Right atrium auricular region (tissue), 2 donors: ENCODE results near the gene FMO4. TPM values are rescaled to one million over a fixed set of nuclear protein-coding genes. Genes with fewer than 3 reads are reported as not detected.

ENCODE experiments used
- DNase-seq: peaks from one replicate; pipeline ENCODE4 v3.0.0-alpha.2; 2019; ENCODE audit warnings: low spot score
- H3K27ac ChIP-seq, 2 donors: fragments of 200-600 bp; sonication (generic); 1 replicate in 1 of 2; 2 replicates in 1 of 2; pipeline ENCODE4 v1.5.1; 2016 to 2019
- H3K27me3 ChIP-seq, 2 donors: fragments of 200-600 bp; sonication (generic); one replicate each; pipeline versions ENCODE4 v1.5.1 to v1.6.0; 2017 to 2019
- H3K36me3 ChIP-seq: fragments of 200-600 bp; sonication (generic); one replicate; pipeline ENCODE4 v1.5.1; 2016
- H3K4me1 ChIP-seq, 2 donors: fragments of 200-600 bp; sonication (generic); one replicate each; pipeline versions ENCODE4 v1.5.1 to v1.6.0; 2017 to 2019
- H3K4me3 ChIP-seq, 2 donors: fragments of 200-600 bp; sonication (generic); 1 replicate in 1 of 2; 2 replicates in 1 of 2; pipeline ENCODE4 v1.5.1; 2017 to 2019; ENCODE audit warnings: mild to moderate bottlenecking in 1 of 2, moderate library complexity in 1 of 2
- H3K9me3 ChIP-seq, 2 donors: fragments of 200-600 bp; sonication (generic); one replicate each; pipeline ENCODE4 v1.5.1; 2019
- CTCF ChIP-seq, 2 donors: fragments of 200-600 bp; sonication (generic); IDR thresholded peaks; one replicate each; pipeline ENCODE4 v1.5.1; 2019; ENCODE audit warnings: antibody characterized with exemption in 2 of 2
- total RNA-seq, 2 donors: library from RNA; depleted of rRNA; stranded (reverse); fragments of >200 nt; gene quantifications; one replicate each; pipeline ENCODE4 v1.1.0, GENCODE V29; 2016

FMO4 gene
- total RNA-seq, 2 donors from 2014 or later, result 6.9 to 11.8 TPM

GRCh38 chr1:171300401-171300800 is 13.6 kb upstream of the FMO4 start:
- Histone ChIP-seq H3K27me3 (no peaks in the 10 kb centered on the region), H3K4me3 (no peak overlapping the region), H3K27ac (no peak overlapping the region), H3K4me1 (no peaks in the 10 kb centered on the region), H3K36me3 (no peaks in the 10 kb centered on the region), H3K9me3 (peaks cover 0 to 63% of the 10 kb centered on the region in 2 donors)
- no peak for TF ChIP-seq CTCF (IDR thresholded peaks at IDR 0.05)
- no peak for DNase-seq

- no peak overlapping the region for H3K27ac ChIP-seq
- peaks cover 0 to 16% of the 10 kb centered on the region in 2 donors for H3K4me1 ChIP-seq
- no peaks in the 10 kb centered on the region for H3K27me3 ChIP-seq
- no peak overlapping the region for H3K4me3 ChIP-seq
- no peak for TF ChIP-seq CTCF (IDR thresholded peaks at IDR 0.05)
- peaks cover 0 to 2% of the 10 kb centered on the region in 2 donors for H3K9me3 ChIP-seq
- no peak for DNase-seq
- no peaks in the 10 kb centered on the region for H3K36me3 ChIP-seq
Measured at GRCh38 chr1:171310661-171311087, 3.3 kb upstream of the FMO4 start.

GRCh38 chr1:171311771-171312558 is 2.0 kb upstream of the FMO4 start:
- Histone ChIP-seq H3K4me3 (no peak overlapping the region), H3K27me3 (no peaks in the 10 kb centered on the region), H3K4me1 (peaks cover 0 to 16% of the 10 kb centered on the region in 2 donors), H3K9me3 (no peaks in the 10 kb centered on the region), H3K27ac (no peak overlapping the region), H3K36me3 (no peaks in the 10 kb centered on the region)
- TF ChIP-seq CTCF (IDR thresholded peaks at IDR 0.05), result no peak
- no peak for DNase-seq

- H3K27ac ChIP-seq, result peak overlapping the region; percentile 64 to 79
- H3K27me3 ChIP-seq, result no peaks in the 10 kb centered on the region
- H3K4me1 ChIP-seq, result peaks cover 0 to 16% of the 10 kb centered on the region in 2 donors
- no peak overlapping the region for H3K4me3 ChIP-seq
- no peak for TF ChIP-seq CTCF (IDR thresholded peaks at IDR 0.05)
- DNase-seq, result no peak
- H3K9me3 ChIP-seq, result no peaks in the 10 kb centered on the region
- no peaks in the 10 kb centered on the region for H3K36me3 ChIP-seq
Measured at GRCh38 chr1:171313319-171313834, 606 bp upstream of the FMO4 start.

- TF ChIP-seq CTCF (IDR thresholded peaks at IDR 0.05), result no peak
- Histone ChIP-seq H3K9me3 (no peaks in the 10 kb centered on the region), H3K4me1 (no peaks in the 10 kb centered on the region), H3K27ac (no peak overlapping the region), H3K4me3 (no peak overlapping the region), H3K27me3 (no peaks in the 10 kb centered on the region), H3K36me3 (no peaks in the 10 kb centered on the region)
- no peak for DNase-seq
Measured at GRCh38 chr1:171329251-171329650, 15.3 kb downstream of the FMO4 start.
